Epithelial cell of proximal tubule (primary cell): ENCODE results near the gene CECR2. TPM values are rescaled to one million over a fixed set of nuclear protein-coding genes. Genes with fewer than 3 reads are reported as not detected.

Experiments
- DNase-seq: peaks from one replicate; pipeline ENCODE4 v3.0.0-alpha.2; 2011; ENCODE audit warnings: low read depth
- H3K4me3 ChIP-seq: 2 replicates; pipeline ENCODE4 v1.5.1; 2011; ENCODE audit warnings: low read depth, mild to moderate bottlenecking, low read length
- CTCF ChIP-seq: conservative IDR thresholded peaks from 2 replicates; pipeline ENCODE4 v1.5.1; 2012; ENCODE audit warnings: low read depth, mild to moderate bottlenecking, low read length
- total RNA-seq: library from RNA; depleted of rRNA; stranded (reverse); fragments of >200 nt; gene quantifications from 2 replicates; pipeline ENCODE4 v1.2.3, GENCODE V29; 2015

Gene CECR2
- total RNA-seq, 1 donor from 2014 or later = 3.7 TPM

GRCh38 chr22:17371448-17371847 lies 2.2 kb downstream of the CECR2 start:
- TF ChIP-seq CTCF = no peak
- no peak for DNase-seq
- peak overlapping the region; percentile 48 for H3K4me3 ChIP-seq

GRCh38 chr22:17373855-17374254 lies 4.6 kb downstream of the CECR2 start:
- TF ChIP-seq CTCF = no peak
- H3K4me3 ChIP-seq = no peak overlapping the region
- no peak for DNase-seq

GRCh38 chr22:17375914-17376614 lies 6.8 kb downstream of the CECR2 start:
- no peak for DNase-seq
- no peak overlapping the region for H3K4me3 ChIP-seq
- TF ChIP-seq CTCF = no peak

- no peak for TF ChIP-seq CTCF
- H3K4me3 ChIP-seq = no peak overlapping the region
- no peak for DNase-seq
These were observed 7.7 kb downstream of the CECR2 start for GRCh38 chr22:17376950-17377349.

GRCh38 chr22:17379944-17380343 lies 10.7 kb downstream of the CECR2 start:
- no peak for DNase-seq
- H3K4me3 ChIP-seq = no peak overlapping the region
- no peak for TF ChIP-seq CTCF

- DNase-seq = no peak
- no peak overlapping the region for H3K4me3 ChIP-seq
- TF ChIP-seq CTCF = no peak
These were observed 11.3 kb downstream of the CECR2 start for GRCh38 chr22:17380359-17381087.
